DND-41 (cell line): ENCODE results near the gene ZG16B.

ENCODE experiments used
- ATAC-seq: fragments of 200-7000 bp; cut with Tn5 transposase; 3 replicates; pipeline ENCODE4 v1.9.1; 2021; ENCODE audit warnings: low read depth; ENCODE audit not compliant: insufficient read depth
- DNase-seq: peaks from one replicate; pipeline ENCODE4 v3.0.0-alpha.2; 2020
- H2AFZ ChIP-seq: 2 replicates; pipeline ENCODE4 v1.6.0; 2012; ENCODE audit warnings: low read depth, low read length
- H3K27ac ChIP-seq: 2 replicates; pipeline ENCODE4 v1.5.1; 2012; ENCODE audit warnings: low read length, inconsistent platforms
- H3K27me3 ChIP-seq: fragments of 200-600 bp; sonication (generic); 2 replicates; pipeline ENCODE4 v1.6.0; 2012; ENCODE audit warnings: low read length, mild to moderate bottlenecking, inconsistent platforms; ENCODE audit not compliant: insufficient read depth, poor library complexity
- H3K36me3 ChIP-seq: 2 replicates; pipeline ENCODE4 v1.5.1; 2012; ENCODE audit warnings: low read length, inconsistent platforms; ENCODE audit not compliant: insufficient read depth
- H3K4me1 ChIP-seq: 2 replicates; pipeline ENCODE4 v1.5.1; 2012; ENCODE audit warnings: mild to moderate bottlenecking, low read length; ENCODE audit not compliant: insufficient read depth
- H3K4me2 ChIP-seq: 2 replicates; pipeline ENCODE4 v1.6.0; 2012; ENCODE audit warnings: mild to moderate bottlenecking, moderate library complexity, low read length, inconsistent platforms; ENCODE audit not compliant: insufficient read depth
- H3K4me3 ChIP-seq, 2 experiments: fragments of 200-600 bp in 1 of 2; shearing (Covaris generic) in 1 of 2; 2 replicates each; pipeline ENCODE4 v1.5.1; 2012 to 2016; ENCODE audit warnings: inconsistent platforms in 2 of 2, low read length in 2 of 2, mild to moderate bottlenecking in 2 of 2, low read depth in 1 of 2, moderate library complexity in 1 of 2
- H3K79me2 ChIP-seq: 2 replicates; pipeline ENCODE4 v1.6.0; 2012; ENCODE audit warnings: low read length, inconsistent platforms; ENCODE audit not compliant: insufficient read depth
- H3K9ac ChIP-seq: 2 replicates; pipeline ENCODE4 v1.6.0; 2012; ENCODE audit warnings: low read depth, mild to moderate bottlenecking, inconsistent platforms, low read length, moderate library complexity
- H3K9me3 ChIP-seq: 2 replicates; pipeline ENCODE4 v1.5.1; 2012; ENCODE audit warnings: low read length, moderate library complexity, mild to moderate bottlenecking, inconsistent platforms; ENCODE audit not compliant: insufficient read depth, severe bottlenecking
- H4K20me1 ChIP-seq: 2 replicates; pipeline ENCODE4 v1.6.0; 2012; ENCODE audit warnings: low read length; ENCODE audit not compliant: insufficient read depth
- CTCF ChIP-seq: IDR thresholded peaks from 2 replicates; pipeline ENCODE4 v1.5.1; 2012; ENCODE audit warnings: borderline replicate concordance, low read length, moderate library complexity, mild to moderate bottlenecking; ENCODE audit not compliant: poor library complexity, severe bottlenecking; ENCODE audit errors: extremely low read depth
- EZH2 ChIP-seq: IDR thresholded peaks from 3 replicates; pipeline ENCODE4 v1.6.1; 2012; ENCODE audit warnings: borderline replicate concordance, low read depth, mild to moderate bottlenecking, moderate library complexity, low read length, inconsistent platforms; ENCODE audit not compliant: severe bottlenecking

The ZG16B gene

GRCh38 chr16:2858245-2859025 lies 28.3 kb downstream of the ZG16B start:
- no peaks in the 10 kb centered on the region for H3K36me3 ChIP-seq
- no peak overlapping the region for H3K9ac ChIP-seq
- ATAC-seq, result no peak
- no peak overlapping the region for H3K4me3 ChIP-seq
- no peak overlapping the region for H2AFZ ChIP-seq
- H3K27me3 ChIP-seq, result peaks cover 13% of the 10 kb centered on the region
- no peak overlapping the region for H3K4me2 ChIP-seq
- TF ChIP-seq CTCF (no peak), EZH2 (no peak)
- H4K20me1 ChIP-seq, result no peaks in the 10 kb centered on the region
- no peaks in the 10 kb centered on the region for H3K4me1 ChIP-seq
- H3K9me3 ChIP-seq, result peaks cover 6% of the 10 kb centered on the region
- no peak for DNase-seq
- no peaks in the 10 kb centered on the region for H3K79me2 ChIP-seq
- no peak overlapping the region for H3K27ac ChIP-seq

- no peaks in the 10 kb centered on the region for H3K36me3 ChIP-seq
- H3K79me2 ChIP-seq, result no peaks in the 10 kb centered on the region
- no peaks in the 10 kb centered on the region for H4K20me1 ChIP-seq
- H3K27me3 ChIP-seq, result peaks cover 16% of the 10 kb centered on the region
- H3K4me1 ChIP-seq, result no peaks in the 10 kb centered on the region
- DNase-seq (no peak), ATAC-seq (no peak)
- no peak overlapping the region for H2AFZ ChIP-seq
- H3K27ac ChIP-seq, result no peak overlapping the region
- H3K9ac ChIP-seq, result no peak overlapping the region
- no peak overlapping the region for H3K4me2 ChIP-seq
- no peak overlapping the region for H3K4me3 ChIP-seq
- H3K9me3 ChIP-seq, result peaks cover under 1% of the 10 kb centered on the region
- TF ChIP-seq EZH2, result no peak
- no peak for TF ChIP-seq CTCF
Observed at GRCh38 chr16:2859686-2860265, 29.7 kb downstream of the ZG16B start.

- no peak overlapping the region for H2AFZ ChIP-seq
- no peak overlapping the region for H3K4me3 ChIP-seq
- H3K36me3 ChIP-seq, result no peaks in the 10 kb centered on the region
- no peaks in the 10 kb centered on the region for H3K79me2 ChIP-seq
- no peak overlapping the region for H3K27ac ChIP-seq
- TF ChIP-seq EZH2 (no peak), CTCF (no peak)
- peak; percentile 31 for DNase-seq
- peaks cover 25% of the 10 kb centered on the region for H3K27me3 ChIP-seq
- H3K4me2 ChIP-seq, result no peak overlapping the region
- no peaks in the 10 kb centered on the region for H3K9me3 ChIP-seq
- ATAC-seq, result no peak
- H3K9ac ChIP-seq, result no peak overlapping the region
- no peaks in the 10 kb centered on the region for H4K20me1 ChIP-seq
- H3K4me1 ChIP-seq, result no peaks in the 10 kb centered on the region
Observed at GRCh38 chr16:2860826-2861567, 30.9 kb downstream of the ZG16B start.
